GM08714 (cell line): ENCODE data around the gene MAPK13.
"Not testable (repeated sequence)": the region's sequence is repeated elsewhere in the genome, so short reads cannot be mapped to it uniquely, and the experiment has no call there.

ENCODE experiments used
- H3K4me3 ChIP-seq: fragments of 200-500 bp; sonication (Bioruptor generic); 2 replicates; pipeline ENCODE4 v1.5.1; 2014; ENCODE audit warnings: mild to moderate bottlenecking, low read length, inconsistent platforms
- ZNF274 ChIP-seq: IDR thresholded peaks from 2 replicates; pipeline ENCODE4 v1.6.1; 2012; ENCODE audit warnings: mild to moderate bottlenecking, low read depth, low read length

Gene MAPK13

GRCh38 chr6:36129941-36130666 lies at the start of gene MAPK13:
Gene MAPK13, plus strand, starts transcription at chr6:36130513. Its CDS starts 70 bp downstream, at chr6:36130583.
- TF ChIP-seq ZNF274: no peak
- 0 out of 2 replicates have a peak within 1 kb of the TSS, but pooled peaks have one; percentile 17 for H3K4me3 ChIP-seq

DNA sequence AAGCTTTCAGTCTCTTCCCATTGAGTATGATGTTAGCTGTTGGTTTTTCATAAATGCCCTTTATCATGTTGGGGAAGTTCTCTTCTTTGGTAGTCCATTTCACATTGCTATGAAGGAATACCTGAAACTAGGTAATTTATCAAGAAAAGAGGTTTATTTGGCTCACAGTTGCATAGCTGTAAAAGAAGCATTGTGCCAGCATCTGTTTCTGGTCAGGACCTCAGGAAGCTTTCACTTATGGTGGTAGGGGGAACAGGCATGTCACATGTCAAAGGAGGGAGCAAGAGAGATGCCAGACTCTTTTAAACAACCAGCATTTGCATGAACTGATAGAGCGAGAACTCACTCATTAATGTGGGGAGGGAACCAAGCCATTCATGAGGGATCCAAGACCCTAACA lies 48.0 kb upstream of the MAPK13 start:
- H3K4me3 ChIP-seq: no peak overlapping the region
- TF ChIP-seq ZNF274: no peak

- H3K4me3 ChIP-seq: no peak overlapping the region
- no peak for TF ChIP-seq ZNF274
Observed at GRCh38 chr6:36083446-36083845, 46.9 kb upstream of the MAPK13 start.

DNA sequence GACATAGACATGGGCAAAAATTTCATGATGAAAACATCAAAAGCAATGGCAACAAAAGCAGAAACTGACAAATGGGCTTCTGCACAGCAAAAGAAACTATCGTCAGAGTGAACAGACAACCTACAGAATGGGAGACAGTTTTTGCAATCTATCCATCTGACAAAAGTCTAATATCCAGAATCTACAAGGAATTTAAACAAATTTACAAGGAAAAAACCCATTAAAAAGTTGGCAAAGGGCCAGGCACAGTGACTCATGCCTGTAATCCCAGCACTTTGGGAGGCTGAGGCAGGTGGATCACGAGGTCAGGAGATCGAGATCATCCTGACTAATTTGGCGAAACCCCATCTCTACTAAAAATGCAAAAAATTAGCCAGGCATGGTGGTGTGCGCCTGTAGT lies 42.1 kb upstream of the MAPK13 start:
- H3K4me3 ChIP-seq: not testable (repeated sequence)

DNA sequence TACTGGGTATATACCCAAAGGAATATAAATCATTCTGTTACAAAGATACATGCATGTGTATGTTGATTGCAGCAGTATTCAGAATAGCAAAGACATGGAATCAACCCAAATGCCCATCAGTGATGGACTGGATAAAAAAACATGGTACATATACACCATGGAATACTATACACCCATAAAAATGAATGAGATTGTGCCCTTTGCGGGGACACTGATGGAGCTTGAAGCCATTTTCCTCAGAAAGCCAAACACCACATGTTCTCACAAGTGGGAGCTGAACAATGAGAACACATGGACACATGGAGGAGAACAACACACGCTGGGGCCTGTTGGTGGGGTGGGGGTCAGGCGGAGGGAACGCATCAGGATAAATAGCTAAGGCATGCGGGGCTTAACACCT lies 41.3 kb upstream of the MAPK13 start:
- no peak overlapping the region for H3K4me3 ChIP-seq
- TF ChIP-seq ZNF274: no peak

GRCh38 chr6:36094238-36094637 lies 36.1 kb upstream of the MAPK13 start:
- H3K4me3 ChIP-seq: no peak overlapping the region
- TF ChIP-seq ZNF274: no peak

DNA sequence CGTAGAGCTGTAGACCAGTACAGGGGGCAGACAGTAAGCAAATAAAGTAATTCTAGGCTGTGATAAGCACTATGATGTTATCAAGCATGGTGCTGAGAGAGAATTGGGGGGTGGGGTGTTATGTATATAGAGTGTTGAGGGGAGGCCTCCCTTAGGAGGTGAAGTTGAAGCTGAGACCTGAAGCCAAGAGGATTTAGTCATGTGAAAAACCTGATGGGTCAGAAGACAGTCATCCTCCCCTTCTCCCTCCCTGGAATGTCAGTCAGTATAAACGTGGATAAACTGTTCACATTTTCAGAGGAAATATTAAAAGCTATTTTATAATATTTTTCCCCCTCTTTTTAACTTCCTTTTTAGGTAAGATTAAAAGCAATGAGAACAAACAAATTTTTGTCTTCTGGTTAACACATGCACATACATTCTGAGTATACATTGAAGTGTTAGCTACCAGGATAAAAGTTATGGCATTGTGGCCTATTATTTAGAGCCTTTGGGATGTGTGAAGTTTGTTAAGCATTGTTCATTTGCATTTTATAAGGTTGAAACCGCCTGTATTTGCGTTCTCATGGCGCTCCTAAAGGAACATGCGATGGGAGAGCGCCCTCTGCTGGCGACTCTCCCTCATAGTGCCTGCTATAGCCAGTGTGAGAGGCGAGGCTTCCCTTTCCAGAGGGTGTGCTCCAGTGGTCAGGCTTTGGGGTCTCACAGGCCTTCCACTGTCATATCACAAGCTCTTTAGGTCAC lies 35.4 kb upstream of the MAPK13 start:
- no peak overlapping the region for H3K4me3 ChIP-seq
- no peak for TF ChIP-seq ZNF274

DNA sequence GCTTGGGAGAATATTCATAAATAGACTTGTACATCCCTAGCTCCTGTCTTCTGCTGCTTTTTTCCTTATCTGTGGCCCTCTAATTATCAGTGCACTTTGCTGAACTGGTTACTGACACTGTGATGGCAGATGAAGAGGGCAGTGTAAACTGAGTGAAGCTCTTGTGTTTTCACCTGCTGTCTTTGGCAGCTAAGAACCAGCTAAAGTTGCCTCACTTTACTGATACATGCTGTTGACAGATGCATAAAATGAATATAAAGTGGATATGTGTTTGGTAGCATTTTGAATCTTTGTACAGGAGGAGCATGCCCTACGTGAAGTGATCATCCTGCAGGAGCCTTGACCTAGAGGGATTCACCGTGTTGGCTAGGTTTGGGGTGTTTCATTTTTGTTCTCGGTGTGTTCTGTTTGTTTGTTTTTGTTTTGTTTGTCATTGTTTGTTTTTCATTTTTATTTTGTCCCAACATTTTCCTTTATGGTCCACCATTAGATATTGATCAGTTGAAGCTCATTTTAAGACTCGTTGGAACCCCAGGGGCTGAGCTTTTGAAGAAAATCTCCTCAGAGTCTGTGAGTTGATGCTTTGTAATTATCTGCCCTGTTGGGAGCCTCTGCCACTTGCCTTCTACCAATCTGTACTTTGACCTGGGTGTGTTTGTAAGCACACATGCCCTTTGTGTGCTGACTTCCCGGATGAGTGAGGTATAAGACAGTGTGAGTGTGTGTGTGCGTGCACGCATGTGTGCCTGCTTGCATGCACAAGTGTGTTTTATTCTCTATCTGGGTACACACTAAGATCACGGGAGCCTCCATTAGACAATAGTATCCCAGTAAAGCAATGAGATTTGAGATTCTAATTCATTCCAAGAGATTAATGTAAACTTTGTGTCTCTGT lies 34.6 kb upstream of the MAPK13 start:
- no peak overlapping the region for H3K4me3 ChIP-seq
- no peak for TF ChIP-seq ZNF274

DNA sequence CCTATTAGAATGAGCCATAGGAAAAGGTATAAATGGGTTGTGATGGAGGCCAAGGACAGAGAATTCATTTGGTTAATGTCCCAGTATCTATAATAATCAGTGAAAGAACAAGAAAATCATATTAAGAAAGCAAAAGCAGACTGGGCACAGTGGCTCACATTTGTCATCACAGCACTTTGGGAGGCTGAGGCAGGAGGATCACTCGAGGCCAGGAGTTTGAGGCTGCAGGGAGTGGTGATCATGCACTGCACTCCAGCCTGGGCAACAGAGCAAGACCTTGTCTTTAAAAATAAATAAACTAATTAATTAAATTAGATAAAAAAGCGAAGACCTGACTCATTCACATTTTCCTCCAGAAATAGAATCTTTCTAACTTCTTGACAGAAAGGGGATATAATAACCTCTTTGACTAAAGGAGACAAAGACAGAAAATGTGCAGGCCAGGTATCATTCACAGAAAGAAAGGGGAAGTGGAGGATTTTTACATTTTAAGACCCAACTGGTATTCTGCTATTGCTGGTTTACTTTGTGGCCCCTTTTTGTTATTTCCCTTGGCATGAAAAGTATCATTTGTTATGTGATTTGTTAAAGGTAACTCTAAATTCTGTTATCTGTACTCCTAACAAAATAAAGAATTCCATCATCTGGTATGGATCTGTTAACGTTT lies 31.9 kb upstream of the MAPK13 start:
- H3K4me3 ChIP-seq: no peak overlapping the region
- TF ChIP-seq ZNF274: no peak

- no peak overlapping the region for H3K4me3 ChIP-seq
Observed at GRCh38 chr6:36098920-36099647, 31.2 kb upstream of the MAPK13 start.

DNA sequence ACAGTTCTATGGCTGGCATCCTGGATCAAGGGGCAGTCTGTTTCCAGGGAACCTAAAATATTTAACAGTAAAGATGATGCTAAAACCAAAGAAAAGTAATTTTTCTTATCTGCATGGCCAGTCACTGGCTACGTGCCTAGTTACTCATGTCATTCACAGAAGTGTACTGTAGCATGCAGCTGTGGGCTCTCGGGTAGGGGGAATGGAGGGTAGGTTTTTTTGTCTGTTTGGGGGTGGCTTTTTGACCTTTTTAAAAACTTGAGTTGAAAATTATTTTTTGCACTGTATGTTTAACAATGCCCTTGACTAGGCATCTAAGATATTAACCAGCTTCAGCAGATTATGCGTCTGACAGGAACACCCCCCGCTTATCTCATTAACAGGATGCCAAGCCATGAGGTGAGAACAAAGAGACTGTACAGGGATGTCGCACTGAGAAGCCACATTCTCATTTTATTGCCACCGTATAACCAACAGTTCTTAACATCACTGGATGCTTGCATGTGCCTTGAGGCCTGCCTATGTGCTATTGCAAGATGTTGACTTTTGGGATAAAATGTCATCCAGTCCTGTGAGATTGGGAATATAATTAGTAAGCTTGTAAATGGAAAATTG lies 30.3 kb upstream of the MAPK13 start:
- no peak for TF ChIP-seq ZNF274
- H3K4me3 ChIP-seq: no peak overlapping the region

More at GRCh38 chr6:36098920-36099647, 31.2 kb upstream of the MAPK13 start:
- no peak for TF ChIP-seq ZNF274

DNA sequence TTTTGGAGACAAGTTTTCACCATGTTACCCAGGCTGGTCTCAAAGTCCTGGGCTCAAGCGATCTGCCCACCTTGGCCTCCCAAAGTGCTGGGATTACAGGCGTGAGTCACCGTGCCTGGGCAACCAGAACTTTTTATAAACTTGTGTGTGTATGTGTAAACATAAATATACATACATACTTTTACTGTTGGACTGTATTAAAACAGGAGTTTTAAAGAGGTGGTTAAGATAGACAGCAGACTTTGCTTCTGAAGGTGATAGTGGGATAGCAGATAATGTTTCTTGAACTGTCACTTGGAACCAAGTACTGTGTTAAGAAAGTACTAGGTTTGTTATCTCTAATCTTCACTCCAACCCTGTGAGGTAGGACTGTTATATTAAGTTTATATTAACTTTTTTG lies 28.6 kb upstream of the MAPK13 start:
- TF ChIP-seq ZNF274: no peak
- no peak overlapping the region for H3K4me3 ChIP-seq

DNA sequence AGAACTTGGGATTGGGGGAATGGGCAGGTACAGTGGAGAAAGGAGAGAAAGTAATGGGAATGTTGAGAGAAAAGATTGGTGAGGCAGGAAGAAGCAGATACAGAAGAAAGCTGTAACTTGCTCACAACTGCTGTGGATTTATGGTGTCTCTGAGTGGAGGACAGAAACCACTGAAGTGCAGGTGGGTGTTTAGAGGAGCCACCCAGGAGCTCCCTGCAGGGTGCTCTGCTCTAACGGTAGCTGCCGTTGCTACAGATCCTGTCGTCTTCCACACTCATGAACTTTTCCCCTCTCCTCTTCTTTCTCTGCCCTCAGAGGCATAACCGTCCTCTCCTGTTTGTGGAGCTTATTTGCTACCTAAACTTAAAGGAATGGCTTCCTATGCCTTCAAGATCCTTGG lies 27.5 kb upstream of the MAPK13 start:
- no peak for TF ChIP-seq ZNF274
- H3K4me3 ChIP-seq: no peak overlapping the region

- TF ChIP-seq ZNF274: no peak
- H3K4me3 ChIP-seq: no peak overlapping the region
Observed at GRCh38 chr6:36104836-36105235, 25.5 kb upstream of the MAPK13 start.
